HG02943 (cell line): ENCODE data around the gene DDX3X.

Experiments
- ATAC-seq: cut with Tn5 transposase; IDR thresholded peaks from one replicate; pipeline ENCODE4 v1.9.1; 2021; ENCODE audit warnings: mild to moderate bottlenecking, low read depth, moderate library complexity; ENCODE audit not compliant: unreplicated experiment

DDX3X gene

GRCh38 chrX:41326431-41326830, 7.5 kb upstream of the DDX3X start:
- ATAC-seq, result no peak

GRCh38 chrX:41327341-41327740, 6.6 kb upstream of the DDX3X start:
- no peak for ATAC-seq

DNA sequence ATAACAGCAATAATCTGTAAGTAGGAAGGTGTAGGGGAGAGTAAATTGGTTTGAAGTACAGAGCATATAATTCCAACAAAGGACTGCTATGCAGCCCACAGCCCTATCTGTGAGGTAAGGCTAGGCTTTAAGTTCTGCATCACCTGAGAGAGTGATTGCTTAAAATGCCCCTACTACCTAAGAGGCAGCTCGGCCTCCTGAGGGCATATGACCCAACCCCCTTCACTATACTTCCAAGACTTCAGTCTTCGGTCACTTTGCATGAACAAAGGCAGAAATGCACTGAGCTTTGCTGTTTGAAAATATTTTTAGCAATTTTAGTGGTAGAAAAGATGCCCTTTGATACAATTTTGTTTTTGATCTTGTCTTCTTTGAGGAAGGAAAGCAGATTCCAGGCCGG, 4.9 kb upstream of the DDX3X start:
- no peak for ATAC-seq

DNA sequence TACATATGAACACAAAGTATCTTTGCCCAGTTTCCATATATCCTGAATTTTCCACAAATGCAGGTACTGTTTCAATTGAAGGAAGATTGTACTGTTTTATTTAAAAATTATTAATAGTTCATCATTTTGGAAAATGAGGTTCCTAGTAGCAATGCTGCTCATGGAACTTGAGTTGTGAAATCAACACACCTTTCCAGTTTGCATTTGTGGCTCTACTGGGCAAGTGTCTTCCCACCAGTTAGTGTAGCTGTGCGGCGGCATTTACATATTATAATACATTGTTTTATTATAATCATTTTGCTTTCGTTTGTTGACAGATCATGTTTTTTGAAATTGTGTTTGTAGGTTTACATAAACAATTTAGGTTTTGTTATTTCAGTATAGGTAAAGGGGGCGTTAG, 2.0 kb upstream of the DDX3X start:
- no peak for ATAC-seq

DNA sequence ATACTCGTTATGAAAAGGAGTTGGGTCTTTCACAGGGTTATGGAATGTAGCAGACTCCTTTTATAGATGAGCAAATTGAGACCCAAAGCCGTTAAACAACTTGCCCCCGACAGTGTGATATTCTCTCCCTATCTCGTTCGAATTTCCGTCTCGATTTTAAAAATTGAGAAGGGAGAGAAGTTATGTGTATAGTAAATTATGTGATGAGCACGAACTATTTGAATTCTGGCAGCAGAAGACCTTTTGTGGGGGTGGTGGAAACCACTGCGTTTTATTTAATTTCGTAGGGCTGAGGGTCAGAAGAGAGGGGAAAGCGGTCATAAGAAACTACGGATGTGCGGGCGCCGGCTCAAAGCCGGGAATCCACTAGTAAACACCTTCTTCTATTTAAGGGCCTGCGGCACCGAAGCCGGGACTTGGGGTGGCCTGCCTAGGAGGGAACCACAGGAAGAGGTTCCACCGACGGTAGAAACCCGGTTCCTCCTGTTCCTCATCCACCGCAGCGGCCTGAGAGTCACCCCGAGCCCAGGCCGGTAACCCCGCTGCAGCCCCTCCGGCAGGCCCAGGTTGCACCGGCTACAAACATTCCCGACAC, 1.5 kb upstream of the DDX3X start:
- ATAC-seq, result peak; percentile 14

DNA sequence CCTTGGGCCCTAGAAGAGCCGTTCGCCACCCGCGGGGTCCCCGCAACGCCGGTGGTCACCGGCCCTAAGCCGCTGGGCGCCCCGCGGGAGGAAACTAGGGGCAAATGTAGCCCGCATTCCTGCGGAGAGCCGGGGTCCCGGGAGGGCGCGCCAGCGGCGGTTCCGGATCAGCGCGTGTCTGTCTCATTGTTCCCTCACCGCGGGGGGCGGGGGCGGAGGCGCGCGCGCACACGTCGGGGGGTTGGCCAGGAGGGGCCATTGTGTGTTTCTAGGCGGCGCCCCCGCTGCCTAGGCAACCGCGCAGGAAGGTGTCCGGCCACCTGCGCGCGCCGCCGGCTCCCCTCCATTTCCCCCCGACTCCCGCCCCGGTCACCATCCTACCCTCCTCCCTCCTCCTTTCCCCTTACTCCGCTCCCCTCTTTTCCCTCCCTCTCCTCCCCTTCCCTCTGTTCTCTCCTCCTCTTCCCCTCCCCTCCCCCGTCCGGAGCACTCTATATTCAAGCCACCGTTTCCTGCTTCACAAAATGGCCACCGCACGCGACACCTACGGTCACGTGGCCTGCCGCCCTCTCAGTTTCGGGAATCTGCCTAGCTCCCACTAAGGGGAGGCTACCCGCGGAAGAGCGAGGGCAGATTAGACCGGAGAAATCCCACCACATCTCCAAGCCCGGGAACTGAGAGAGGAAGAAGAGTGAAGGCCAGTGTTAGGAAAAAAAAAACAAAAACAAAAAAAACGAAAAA, 789 bp upstream of the DDX3X start:
- peak; percentile 41 for ATAC-seq

DNA sequence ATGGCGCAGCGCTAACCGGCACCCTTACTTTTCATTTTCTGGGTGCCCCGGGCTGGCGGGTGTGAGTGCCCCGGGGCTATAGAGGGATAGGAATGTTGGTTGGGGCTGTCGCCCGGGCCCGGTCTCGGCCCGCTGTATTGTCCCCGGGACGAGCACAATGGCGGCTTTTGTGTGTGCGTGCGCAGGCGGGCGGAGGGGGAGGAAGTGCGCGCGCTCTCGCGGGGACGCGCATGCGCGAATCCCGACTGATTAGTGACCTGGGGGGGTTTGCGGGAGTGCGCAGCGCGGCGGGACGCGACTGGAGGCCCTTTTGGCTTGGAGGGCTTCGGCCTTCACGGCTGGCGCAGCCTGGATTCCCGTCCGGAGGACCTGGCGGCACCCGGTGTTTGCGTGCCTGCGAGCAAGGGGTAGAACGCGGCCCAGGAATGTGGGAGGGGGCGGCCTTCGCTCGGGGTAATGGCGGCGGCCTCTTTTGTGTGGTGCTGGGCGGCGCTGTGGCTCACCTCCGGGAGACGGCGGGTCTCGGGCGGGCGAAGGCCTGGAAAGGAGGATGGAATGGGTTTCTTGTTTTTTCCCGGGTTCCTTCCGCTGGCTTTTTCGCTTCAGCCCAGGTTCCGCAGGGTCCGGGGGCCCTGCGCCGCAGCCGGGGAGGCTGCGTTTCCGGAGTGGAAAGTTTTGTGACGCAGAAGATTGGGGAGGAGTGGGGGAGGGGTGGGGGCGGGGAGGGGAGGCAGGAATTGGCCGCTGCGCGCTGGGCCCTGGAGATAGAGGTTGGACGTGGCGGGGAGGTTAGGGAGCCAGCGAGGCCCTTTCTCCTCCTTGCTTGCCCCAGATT, 618 bp downstream of the DDX3X start:
- ATAC-seq, result peak; percentile 28

DNA sequence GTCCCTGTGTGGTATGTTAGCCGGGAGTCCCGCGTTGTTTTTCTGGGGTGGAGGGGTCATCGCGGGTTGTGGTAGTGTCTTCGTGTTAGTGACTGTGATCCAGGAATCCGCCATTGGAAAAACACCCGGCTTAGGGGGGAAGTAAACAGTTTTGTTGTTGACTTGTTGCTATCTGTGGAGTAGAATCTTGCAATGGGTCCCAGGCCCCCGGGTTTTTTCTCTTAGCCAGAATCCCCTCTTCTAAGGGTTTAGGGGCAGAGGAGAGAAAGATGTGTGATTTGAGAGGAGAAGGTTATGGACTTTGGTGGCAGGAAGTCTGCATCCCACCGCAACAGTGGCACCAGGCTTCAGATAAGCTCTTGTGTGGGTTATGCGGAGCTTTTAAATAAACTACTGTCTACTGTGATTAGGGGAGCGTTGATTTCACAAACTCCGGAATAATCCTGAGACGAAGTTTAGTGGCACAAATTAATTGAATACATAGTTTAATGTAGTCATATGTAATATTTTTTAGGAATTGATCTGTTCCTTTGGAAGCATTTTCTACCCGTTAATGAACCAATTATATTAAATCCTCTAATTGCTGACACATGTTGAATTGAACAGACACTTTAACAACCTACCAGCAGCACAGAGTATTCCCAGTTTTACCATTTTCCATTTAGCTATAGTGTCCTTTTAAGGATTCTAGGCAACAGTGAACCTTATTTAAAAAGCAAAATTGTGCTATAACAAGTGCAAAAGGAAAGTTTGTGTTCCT, 1.4 kb downstream of the DDX3X start:
- ATAC-seq, result no peak

DNA sequence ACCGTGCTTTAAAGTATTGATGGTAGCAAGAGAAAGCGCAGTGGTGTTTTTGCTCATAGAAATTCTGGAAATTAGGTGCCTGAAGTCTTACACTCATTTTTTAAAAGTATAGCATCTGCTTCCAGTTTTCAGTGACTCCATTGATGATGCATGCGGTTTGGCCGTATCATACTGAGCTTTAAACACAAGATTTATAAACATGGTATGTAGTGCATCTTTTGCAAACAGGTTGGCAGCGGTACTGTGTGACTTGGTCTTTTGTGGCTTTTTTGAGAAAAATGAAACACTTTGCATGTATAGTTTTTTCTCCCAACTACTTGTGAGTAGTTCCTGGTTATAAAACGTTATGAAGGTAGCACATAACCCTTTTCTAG, 2.0 kb downstream of the DDX3X start:
- ATAC-seq, result no peak

GRCh38 chrX:41336447-41336846, 2.5 kb downstream of the DDX3X start:
- ATAC-seq, result no peak

GRCh38 chrX:41337140-41337539, 3.2 kb downstream of the DDX3X start:
- ATAC-seq, result no peak

DNA sequence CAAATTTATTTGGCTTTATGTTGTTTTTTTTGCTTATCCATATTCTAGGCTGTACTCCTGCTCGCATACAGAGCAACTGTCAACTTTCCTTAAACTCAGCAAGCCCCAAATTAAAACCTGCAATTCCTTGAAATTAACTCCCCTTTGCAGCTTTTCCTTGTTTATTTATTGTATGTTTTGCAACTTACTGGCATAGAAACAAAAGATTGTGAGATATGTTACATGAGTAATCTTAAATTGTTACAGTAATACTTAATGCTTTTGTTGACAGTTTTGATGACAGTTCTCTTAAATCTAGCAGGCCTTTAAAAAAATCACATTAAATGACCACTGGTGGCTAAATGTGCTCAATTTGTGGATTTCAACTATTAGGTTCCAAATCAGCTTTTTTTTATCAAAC, 4.5 kb downstream of the DDX3X start:
- ATAC-seq, result no peak

DNA sequence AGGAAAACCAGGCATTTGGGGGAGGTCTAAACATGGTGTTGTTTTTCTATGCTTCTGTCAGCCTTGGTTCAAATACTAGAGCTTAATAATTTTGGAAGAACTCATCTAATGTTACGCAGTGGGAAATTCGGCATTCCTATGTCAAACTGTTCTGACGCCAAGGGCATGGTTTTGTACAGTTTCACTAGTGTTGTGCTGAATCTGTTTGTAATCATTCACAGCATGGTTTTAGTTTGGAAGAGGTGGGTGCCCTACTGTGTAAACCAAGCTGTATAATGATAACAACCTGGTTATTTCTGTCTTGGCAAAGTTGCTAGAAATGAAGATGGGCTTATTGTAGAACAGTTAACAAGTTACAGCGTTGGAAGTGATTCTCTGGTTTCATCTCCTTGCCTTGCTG, 5.2 kb downstream of the DDX3X start:
- ATAC-seq, result no peak

GRCh38 chrX:41344053-41344452, 10.1 kb downstream of the DDX3X start:
- no peak for ATAC-seq

DNA sequence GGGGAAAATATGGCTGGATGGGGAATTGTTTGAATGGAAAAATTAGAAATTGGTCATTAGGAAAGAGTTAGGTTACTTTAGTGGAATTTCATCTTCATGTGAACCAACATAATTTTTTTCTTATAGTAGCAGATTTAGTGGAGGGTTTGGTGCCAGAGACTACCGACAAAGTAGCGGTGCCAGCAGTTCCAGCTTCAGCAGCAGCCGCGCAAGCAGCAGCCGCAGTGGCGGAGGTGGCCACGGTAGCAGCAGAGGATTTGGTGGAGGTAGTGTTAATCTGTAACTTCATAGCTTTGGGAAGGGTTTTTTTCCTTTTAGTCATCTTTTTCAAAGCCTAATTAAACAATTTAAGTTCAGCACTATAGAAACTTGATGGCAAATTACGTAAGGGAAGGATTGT, 13.2 kb downstream of the DDX3X start:
- no peak for ATAC-seq

- no peak for ATAC-seq
These were observed 14.6 kb downstream of the DDX3X start for GRCh38 chrX:41348551-41348950.

DNA sequence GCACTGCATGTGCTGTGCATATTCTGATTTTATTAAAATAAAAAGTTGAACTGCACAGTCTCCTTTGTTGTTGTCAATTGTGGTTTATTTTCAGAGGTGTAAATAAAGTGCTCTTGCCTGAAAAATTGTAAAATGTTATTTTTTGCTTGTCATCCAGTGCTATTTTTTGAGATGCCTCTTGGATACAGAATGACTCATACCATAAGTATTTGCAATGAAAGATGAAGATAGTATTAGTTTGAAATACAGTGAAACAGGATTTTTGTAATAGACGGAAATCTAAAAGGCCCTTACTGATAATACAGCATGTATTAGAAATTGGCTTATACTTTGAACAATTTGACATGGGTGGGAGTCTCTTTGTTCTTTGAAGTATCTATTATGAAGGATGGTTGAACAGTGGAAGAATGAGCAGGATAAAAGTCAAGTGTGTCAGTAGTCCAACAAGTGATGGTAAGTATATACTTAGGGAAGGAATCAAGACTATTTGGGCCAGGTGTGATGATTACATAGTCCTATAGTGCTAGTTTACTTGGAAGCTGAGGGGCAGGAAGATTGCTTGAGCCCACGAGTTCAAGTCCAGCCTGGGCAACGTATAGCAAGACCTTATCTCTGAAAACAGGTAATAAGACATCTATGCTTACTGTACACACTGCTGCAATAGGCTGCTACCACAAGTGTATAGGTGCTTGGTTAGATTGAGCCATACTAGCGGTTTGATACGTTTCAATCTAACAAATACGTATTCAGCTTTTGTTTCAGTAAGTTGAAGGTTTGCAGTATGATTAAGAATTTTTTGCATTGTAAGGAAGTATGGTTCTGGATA, 16.4 kb downstream of the DDX3X start:
- no peak for ATAC-seq

- no peak for ATAC-seq
These were observed 17.1 kb downstream of the DDX3X start for GRCh38 chrX:41350976-41351569.

- no peak for ATAC-seq
These were observed 18.0 kb downstream of the DDX3X start for GRCh38 chrX:41351923-41352322.
